ENCODE measurements around the gene LPP. TPM values are rescaled to one million over a fixed set of nuclear protein-coding genes. Genes with fewer than 3 reads are reported as not detected.

Gene LPP
- total and polyA plus RNA-seq, 2 of the 4 experiments (the other 2 are of a cell fraction) = 16.0 to 130 TPM

- H2AK9ac ChIP-seq (replicated peaks; ENCODE audit: low read depth, low read length, poor library complexity) = no peak overlapping the region
- H3K18ac ChIP-seq (ENCODE audit: low read depth, low read length) = no peak overlapping the region
- H3K4ac ChIP-seq (ENCODE audit: low read depth, low read length) = peak overlapping the region; percentile 49; the same call in 1 of the 2 replicates
- peak overlapping the region; percentile 56; the same call in 1 of the 2 replicates for H2AK5ac ChIP-seq (ENCODE audit: low read depth, low read length)
- no CpG with 5 or more reads among the region's 3 CpGs for WGBS, 2 experiments (ENCODE audit: extremely low coverage in 2 of 2, insufficient read length in 1 of 2)
- no peaks in the 10 kb centered on the region for H3K9me3 ChIP-seq (ENCODE audit: control insufficient read depth, insufficient read depth, low read length)
- no peak overlapping the region for H2BK20ac ChIP-seq (ENCODE audit: low read depth, low read length)
- H2AFZ ChIP-seq (replicated peaks; ENCODE audit: low read length, poor library complexity) = no peak overlapping the region
- H3K9ac ChIP-seq (ENCODE audit: low read depth, low read length) = no peak overlapping the region
- 0 out of 2 replicates have a peak overlapping the region, but pooled peaks have one; percentile 18 for H2BK120ac ChIP-seq (ENCODE audit: low read depth, low read length)
- H3K56ac ChIP-seq (ENCODE audit: extremely low read depth, insufficient read depth, low read length) = no peak overlapping the region
- 0 out of 2 replicates have a peak overlapping the region, but pooled peaks have one; percentile 7 for H3K14ac ChIP-seq (replicated peaks; ENCODE audit: low read depth, low read length)
- intact Hi-C loops (cut with micrococcal nuclease) (loop anchor here (10.0 kb wide), 2 partner anchors 267 to 457 kb away; no protein-coding TSS in a partner anchor), in situ Hi-C loops (cut with MboI; ENCODE audit: low sequenced_read_pairs) (loop anchor here (25.0 kb wide), 1 partner anchor 950 kb away; the partner anchor contains the start of gene BCL6), dilution Hi-C loops (cut with HindIII; ENCODE audit: low sequenced_read_pairs, unreplicated experiment) (no loop called here)
- H3K36me3 ChIP-seq (ENCODE audit: control insufficient read depth, insufficient read depth, low read length) = no peaks in the 10 kb centered on the region
- H3K4me1 ChIP-seq (ENCODE audit: control insufficient read depth, insufficient read depth, low read length) = peaks cover 9% of the 10 kb centered on the region
- 0 out of 3 replicates have a peak overlapping the region, but pooled peaks have one; percentile 31 for H2BK15ac ChIP-seq (ENCODE audit: low read depth, low read length)
- ATAC-seq (ENCODE audit: low read depth) (no peak), DNase-seq (peak; percentile 86)
- no peak for TF ChIP-seq RFX5 (IDR thresholded peaks at IDR 0.05; ENCODE audit: low read depth, low read length)
- TF ChIP-seq MXI1 (IDR thresholded peaks at IDR 0.05; ENCODE audit: borderline replicate concordance, low read depth, low read length) = no peak
- TF ChIP-seq RAD21 (IDR thresholded peaks at IDR 0.05; ENCODE audit: low read length) = peak; percentile 50
- TF ChIP-seq USF2 (IDR thresholded peaks at IDR 0.05; ENCODE audit: low read depth, low read length) = no peak
- peak; percentile 43 for TF ChIP-seq CTCF (conservative IDR thresholded peaks at IDR 0.05; ENCODE audit: low read depth, low read length)
- no peak for TF ChIP-seq BHLHE40 (IDR thresholded peaks at IDR 0.05; ENCODE audit: low read depth, low read length)
- TF ChIP-seq POLR2A (IDR thresholded peaks at IDR 0.05; ENCODE audit: low read depth, low read length) = no peak
- peak; percentile 37 for TF ChIP-seq SMC3 (IDR thresholded peaks at IDR 0.05; ENCODE audit: low read depth, low read length)
- no peak for TF ChIP-seq RCOR1 (IDR thresholded peaks at IDR 0.05; ENCODE audit: insufficient replicate concordance, low read length)
- H4K8ac ChIP-seq (ENCODE audit: low read depth in 2 of 2, low read length in 2 of 2) = peak overlapping the region in 1 of 2 experiments; percentile 29; a peak in 2 of 4 replicates
- ChIA-PET POLR2A (ENCODE audit: unreplicated experiment) (no interaction called here), CTCF (interaction anchor here (0.7 to 1.1 kb wide), 3 partner anchors 14 to 355 kb away, joined by 3 to 4 read pairs (median 4); no protein-coding TSS in a partner anchor)
- peak overlapping the region; percentile 39 for H2BK5ac ChIP-seq (ENCODE audit: low read depth, low read length, poor library complexity, severe bottlenecking)
- H4K20me1 ChIP-seq (ENCODE audit: insufficient read depth, low read length) = peaks cover 27% of the 10 kb centered on the region; the same call in 1 of the 2 replicates
- H3K79me1 ChIP-seq (ENCODE audit: low read depth in 1 of 2, low read length in 2 of 2) = peaks cover 50 to 85% of the 10 kb centered on the region in 2 experiments
- H4K5ac ChIP-seq (ENCODE audit: low read depth, low read length) = no peak overlapping the region
- peak overlapping the region; percentile 8; the same call in 1 of the 2 replicates for H3K23ac ChIP-seq (ENCODE audit: low read depth, low read length)
- H3K9me1 ChIP-seq (ENCODE audit: insufficient read depth, low read length) = peaks cover 8% of the 10 kb centered on the region
- H3K27me3 ChIP-seq (ENCODE audit: control insufficient read depth, insufficient read depth, low read length) = no peaks in the 10 kb centered on the region
- no peak overlapping the region for H3K4me2 ChIP-seq (ENCODE audit: low read depth, low read length)
- no peak overlapping the region for H4K91ac ChIP-seq (ENCODE audit: insufficient read depth, low read depth, low read length)
- BruUV-seq (replicated peaks) = no TSS peak
- no peak overlapping the region for H3K27ac ChIP-seq (ENCODE audit: insufficient read depth, low read length)
- H3K4me3 ChIP-seq (ENCODE audit: insufficient read depth, low read depth, low read length) = no peak overlapping the region
Measured at GRCh38 chr3:188687389-188687788, 533.4 kb downstream of the LPP start.
